Osteocyte (in vitro differentiated cells): Measurements from ENCODE around the gene FMO4. TPM values are rescaled to one million over a fixed set of nuclear protein-coding genes. Genes with fewer than 3 reads are reported as not detected.

ENCODE experiments used
- DNase-seq: peaks from one replicate; pipeline ENCODE4 v3.0.0; 2021; ENCODE audit warnings: mixed read lengths; ENCODE audit not compliant: unreplicated experiment; ENCODE audit errors: extremely low spot score
- H3K27ac Mint-ChIP-seq: one replicate; pipeline ENCODE4 v1.8.0; 2021; ENCODE audit warnings: mild to moderate bottlenecking, mixed read lengths; ENCODE audit not compliant: unreplicated experiment
- H3K27me3 Mint-ChIP-seq: one replicate; pipeline ENCODE4 v1.8.0; 2021; ENCODE audit warnings: mixed read lengths; ENCODE audit not compliant: unreplicated experiment
- H3K36me3 Mint-ChIP-seq: one replicate; pipeline ENCODE4 v1.8.0; 2021; ENCODE audit warnings: mixed read lengths; ENCODE audit not compliant: unreplicated experiment
- H3K4me1 Mint-ChIP-seq: one replicate; pipeline ENCODE4 v1.8.0; 2021; ENCODE audit warnings: mixed read lengths; ENCODE audit not compliant: unreplicated experiment
- H3K4me3 Mint-ChIP-seq: one replicate; pipeline ENCODE4 v1.8.0; 2021; ENCODE audit warnings: mild to moderate bottlenecking, moderate library complexity, mixed read lengths; ENCODE audit not compliant: unreplicated experiment
- H3K9me3 Mint-ChIP-seq: one replicate; pipeline ENCODE4 v1.8.0; 2021; ENCODE audit warnings: mixed read lengths; ENCODE audit not compliant: unreplicated experiment
- total RNA-seq: library from RNA; stranded (reverse); gene quantifications from 2 replicates; pipeline ENCODE4 v1.2.1, GENCODE V29; 2021
- TF ChIP-seq, protein P1 (sequence below): fragments of 200-600 bp; sonication (generic); IDR thresholded peaks from 2 replicates; pipeline ENCODE4 v1.5.0; 2021; ENCODE audit warnings: antibody characterized with exemption, mild to moderate bottlenecking, moderate library complexity

FMO4 gene
- total RNA-seq, 1 donor from 2014 or later, result 4.1 TPM

DNA sequence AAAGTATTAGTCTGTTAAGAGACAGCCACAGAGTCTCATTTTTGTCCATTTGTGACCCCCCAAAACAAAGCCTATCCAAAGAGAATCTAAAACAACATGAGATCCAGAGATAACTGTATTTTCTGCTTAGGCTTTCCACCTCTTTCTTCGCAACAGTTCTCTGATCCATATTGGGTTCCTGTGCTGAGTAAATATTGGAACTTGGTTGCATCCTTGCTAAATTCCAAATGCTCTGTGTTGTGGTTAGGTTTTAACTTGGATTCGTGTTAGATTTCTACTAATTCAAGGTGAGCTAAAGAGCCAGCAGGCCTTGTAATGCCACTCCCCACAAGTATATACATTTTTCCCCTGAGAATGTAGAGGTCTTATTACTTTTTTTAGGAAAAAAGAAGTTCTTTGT is 36.4 kb upstream of the FMO4 start:
- H3K27ac Mint-ChIP-seq, result no peak overlapping the region
- no peaks in the 10 kb centered on the region for H3K36me3 Mint-ChIP-seq
- no peak for DNase-seq
- H3K27me3 Mint-ChIP-seq, result peaks cover 47% of the 10 kb centered on the region
- no peak overlapping the region for H3K4me3 Mint-ChIP-seq
- TF ChIP-seq, protein P1, sequence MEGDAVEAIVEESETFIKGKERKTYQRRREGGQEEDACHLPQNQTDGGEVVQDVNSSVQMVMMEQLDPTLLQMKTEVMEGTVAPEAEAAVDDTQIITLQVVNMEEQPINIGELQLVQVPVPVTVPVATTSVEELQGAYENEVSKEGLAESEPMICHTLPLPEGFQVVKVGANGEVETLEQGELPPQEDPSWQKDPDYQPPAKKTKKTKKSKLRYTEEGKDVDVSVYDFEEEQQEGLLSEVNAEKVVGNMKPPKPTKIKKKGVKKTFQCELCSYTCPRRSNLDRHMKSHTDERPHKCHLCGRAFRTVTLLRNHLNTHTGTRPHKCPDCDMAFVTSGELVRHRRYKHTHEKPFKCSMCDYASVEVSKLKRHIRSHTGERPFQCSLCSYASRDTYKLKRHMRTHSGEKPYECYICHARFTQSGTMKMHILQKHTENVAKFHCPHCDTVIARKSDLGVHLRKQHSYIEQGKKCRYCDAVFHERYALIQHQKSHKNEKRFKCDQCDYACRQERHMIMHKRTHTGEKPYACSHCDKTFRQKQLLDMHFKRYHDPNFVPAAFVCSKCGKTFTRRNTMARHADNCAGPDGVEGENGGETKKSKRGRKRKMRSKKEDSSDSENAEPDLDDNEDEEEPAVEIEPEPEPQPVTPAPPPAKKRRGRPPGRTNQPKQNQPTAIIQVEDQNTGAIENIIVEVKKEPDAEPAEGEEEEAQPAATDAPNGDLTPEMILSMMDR, result no peak
- no peaks in the 10 kb centered on the region for H3K4me1 Mint-ChIP-seq
- no peaks in the 10 kb centered on the region for H3K9me3 Mint-ChIP-seq

DNA sequence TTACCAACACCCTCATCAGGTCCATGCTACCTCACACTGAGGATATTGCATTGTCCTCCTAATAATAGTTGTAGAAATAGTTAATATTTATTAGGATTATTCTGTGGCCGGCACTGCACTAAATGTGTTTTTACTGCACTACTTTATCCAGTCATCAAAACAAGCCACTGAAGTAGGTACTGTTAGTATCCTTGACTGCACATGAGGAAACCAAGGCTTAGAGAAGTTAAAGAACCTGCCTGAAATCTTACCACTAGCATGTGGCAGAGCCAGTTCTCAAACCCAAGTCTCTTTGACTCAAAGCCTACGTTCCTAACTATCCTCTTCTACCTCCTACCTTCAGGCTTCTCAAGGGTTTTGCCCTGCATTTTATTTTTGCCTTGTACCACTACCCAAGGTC is 34.7 kb upstream of the FMO4 start:
- TF ChIP-seq, protein P1, result no peak
- H3K4me3 Mint-ChIP-seq, result no peak overlapping the region
- DNase-seq, result no peak
- H3K36me3 Mint-ChIP-seq, result no peaks in the 10 kb centered on the region
- no peaks in the 10 kb centered on the region for H3K4me1 Mint-ChIP-seq
- H3K27ac Mint-ChIP-seq, result no peak overlapping the region
- no peaks in the 10 kb centered on the region for H3K9me3 Mint-ChIP-seq
- H3K27me3 Mint-ChIP-seq, result peaks cover 51% of the 10 kb centered on the region

DNA sequence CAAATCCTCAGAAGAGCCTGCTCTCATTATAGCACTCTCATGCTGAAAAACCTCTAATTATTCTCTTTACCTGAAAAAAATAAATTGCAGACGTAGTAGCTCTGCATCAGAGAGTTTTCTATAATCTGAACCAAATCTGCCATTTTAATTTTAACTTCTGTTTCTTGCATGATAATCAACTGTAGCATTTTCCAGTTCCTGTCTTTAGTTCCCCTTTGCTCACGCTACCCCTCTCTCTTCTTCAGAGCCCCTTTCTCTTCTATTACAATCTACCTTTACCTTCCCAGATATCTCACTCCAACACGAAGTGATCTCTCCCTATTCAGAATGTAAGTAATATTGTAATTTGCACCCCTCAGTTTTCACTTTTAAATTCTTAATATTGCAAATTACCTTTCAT is 34.3 kb upstream of the FMO4 start:
- no peaks in the 10 kb centered on the region for H3K4me1 Mint-ChIP-seq
- peaks cover 52% of the 10 kb centered on the region for H3K27me3 Mint-ChIP-seq
- no peak overlapping the region for H3K4me3 Mint-ChIP-seq
- TF ChIP-seq, protein P1, result no peak
- H3K9me3 Mint-ChIP-seq, result no peaks in the 10 kb centered on the region
- no peak for DNase-seq
- H3K27ac Mint-ChIP-seq, result no peak overlapping the region
- H3K36me3 Mint-ChIP-seq, result no peaks in the 10 kb centered on the region

DNA sequence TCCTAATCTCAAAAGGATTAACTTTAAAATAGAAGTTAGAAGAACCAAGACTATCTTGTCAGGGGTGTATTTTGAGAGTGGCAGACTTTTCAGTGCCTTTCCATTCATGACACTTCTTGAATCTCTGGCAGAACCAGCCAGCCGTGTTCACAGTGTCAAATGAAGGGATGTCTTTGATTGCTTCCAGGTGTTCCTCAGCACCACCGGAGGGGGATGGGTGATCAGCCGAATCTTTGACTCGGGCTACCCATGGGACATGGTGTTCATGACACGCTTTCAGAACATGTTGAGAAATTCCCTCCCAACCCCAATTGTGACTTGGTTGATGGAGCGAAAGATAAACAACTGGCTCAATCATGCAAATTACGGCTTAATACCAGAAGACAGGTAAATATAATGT is 33.4 kb upstream of the FMO4 start:
- no peak overlapping the region for H3K27ac Mint-ChIP-seq
- no peak overlapping the region for H3K4me3 Mint-ChIP-seq
- H3K9me3 Mint-ChIP-seq, result no peaks in the 10 kb centered on the region
- DNase-seq, result no peak
- no peaks in the 10 kb centered on the region for H3K36me3 Mint-ChIP-seq
- TF ChIP-seq, protein P1, result no peak
- H3K4me1 Mint-ChIP-seq, result no peaks in the 10 kb centered on the region
- H3K27me3 Mint-ChIP-seq, result peaks cover 51% of the 10 kb centered on the region

DNA sequence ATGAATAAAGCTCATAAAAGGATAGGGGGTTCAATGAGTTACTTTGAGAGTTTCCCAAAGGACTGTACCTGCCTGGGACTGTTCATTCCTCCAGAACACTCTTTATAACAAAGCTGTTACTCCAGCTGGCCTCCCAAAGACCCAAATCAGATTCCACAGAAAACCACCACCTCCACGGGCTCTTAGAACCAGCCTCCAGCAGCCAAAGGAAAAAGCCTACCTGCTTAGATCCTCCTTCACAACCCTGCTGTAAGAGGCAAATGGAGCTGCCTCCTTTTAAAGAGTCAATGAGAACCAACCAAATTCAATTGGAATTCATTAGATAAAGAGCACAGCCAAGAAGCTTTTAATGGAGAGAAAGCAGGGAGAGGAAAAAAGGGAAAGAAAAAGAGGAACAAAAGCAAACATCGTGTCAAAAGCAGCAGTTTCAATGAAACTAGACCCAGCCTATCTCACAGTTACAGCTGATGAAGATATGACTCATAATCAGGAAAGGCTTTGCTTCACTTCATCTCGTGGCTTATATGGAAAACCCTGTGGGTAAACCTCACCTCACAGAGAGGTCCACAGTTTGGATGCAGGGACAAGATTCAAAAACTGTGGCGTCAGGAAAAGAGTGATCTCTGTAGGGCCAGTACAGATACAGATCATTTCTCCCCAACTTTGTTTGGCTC is 27.8 kb upstream of the FMO4 start:
- TF ChIP-seq, protein P1, result no peak
- no peaks in the 10 kb centered on the region for H3K9me3 Mint-ChIP-seq
- H3K4me3 Mint-ChIP-seq, result no peak overlapping the region
- no peak overlapping the region for H3K27ac Mint-ChIP-seq
- no peak for DNase-seq
- H3K36me3 Mint-ChIP-seq, result no peaks in the 10 kb centered on the region
- H3K4me1 Mint-ChIP-seq, result peaks cover 1% of the 10 kb centered on the region
- peaks cover 27% of the 10 kb centered on the region for H3K27me3 Mint-ChIP-seq
